Nephron progenitor cell (in vitro differentiated cells): Measurements from ENCODE around the gene TBX21.

Experiments used
- DNase-seq: peaks from one replicate; pipeline ENCODE4 v3.0.0; 2021
- H3K27ac Mint-ChIP-seq: 2 replicates; pipeline ENCODE4 v1.8.0; 2021; ENCODE audit warnings: mild to moderate bottlenecking, moderate library complexity, mixed read lengths
- H3K27me3 Mint-ChIP-seq: 2 replicates; pipeline ENCODE4 v1.8.0; 2021; ENCODE audit warnings: mild to moderate bottlenecking, low read depth, mixed read lengths; ENCODE audit not compliant: poor library complexity
- H3K36me3 Mint-ChIP-seq: 2 replicates; pipeline ENCODE4 v1.8.0; 2021; ENCODE audit warnings: low read depth, mixed read lengths
- H3K4me1 Mint-ChIP-seq: 2 replicates; pipeline ENCODE4 v1.8.0; 2021; ENCODE audit warnings: mixed read lengths
- H3K4me3 Mint-ChIP-seq: 2 replicates; pipeline ENCODE4 v1.8.0; 2021; ENCODE audit warnings: mild to moderate bottlenecking, moderate library complexity, mixed read lengths
- H3K9me3 Mint-ChIP-seq: 2 replicates; pipeline ENCODE4 v1.8.0; 2021; ENCODE audit warnings: mild to moderate bottlenecking, moderate library complexity, mixed read lengths
- TF ChIP-seq, protein P1 (sequence below): fragments of 200-600 bp; sonication (generic); IDR thresholded peaks from 2 replicates; pipeline ENCODE4 v1.5.0; 2021; ENCODE audit warnings: antibody characterized with exemption

Gene TBX21

DNA sequence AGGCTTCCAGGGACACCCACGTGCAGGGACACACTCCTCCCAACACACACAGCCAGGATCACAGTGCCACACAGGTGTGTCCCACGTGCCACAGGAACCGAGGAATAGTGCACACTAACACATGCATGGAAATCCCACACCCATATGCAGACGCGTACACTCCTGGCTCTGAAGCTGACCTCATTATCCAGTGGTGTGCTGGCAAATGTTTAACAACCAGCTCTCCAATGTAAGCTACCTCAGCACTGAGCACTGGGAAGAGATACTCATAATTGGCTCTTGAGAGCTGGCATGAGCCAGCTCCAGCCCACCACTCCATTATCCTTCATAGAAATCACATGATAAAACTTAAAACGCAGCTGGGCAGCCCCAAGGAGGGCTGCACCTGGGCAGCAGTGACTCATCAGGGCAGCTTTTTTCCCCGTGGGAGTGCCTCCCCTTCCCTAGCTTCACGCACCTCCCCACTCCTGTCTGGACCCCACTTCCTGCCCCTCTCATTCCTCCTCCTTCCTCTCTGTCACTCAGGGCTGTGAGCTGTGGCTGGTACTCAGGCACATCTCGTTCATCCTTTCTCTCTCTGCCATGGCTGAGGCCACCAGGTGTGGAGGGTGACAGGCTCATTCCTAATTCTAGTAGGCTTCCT is 14.9 kb upstream of the TBX21 start:
- no peak overlapping the region for H3K4me3 Mint-ChIP-seq

DNA sequence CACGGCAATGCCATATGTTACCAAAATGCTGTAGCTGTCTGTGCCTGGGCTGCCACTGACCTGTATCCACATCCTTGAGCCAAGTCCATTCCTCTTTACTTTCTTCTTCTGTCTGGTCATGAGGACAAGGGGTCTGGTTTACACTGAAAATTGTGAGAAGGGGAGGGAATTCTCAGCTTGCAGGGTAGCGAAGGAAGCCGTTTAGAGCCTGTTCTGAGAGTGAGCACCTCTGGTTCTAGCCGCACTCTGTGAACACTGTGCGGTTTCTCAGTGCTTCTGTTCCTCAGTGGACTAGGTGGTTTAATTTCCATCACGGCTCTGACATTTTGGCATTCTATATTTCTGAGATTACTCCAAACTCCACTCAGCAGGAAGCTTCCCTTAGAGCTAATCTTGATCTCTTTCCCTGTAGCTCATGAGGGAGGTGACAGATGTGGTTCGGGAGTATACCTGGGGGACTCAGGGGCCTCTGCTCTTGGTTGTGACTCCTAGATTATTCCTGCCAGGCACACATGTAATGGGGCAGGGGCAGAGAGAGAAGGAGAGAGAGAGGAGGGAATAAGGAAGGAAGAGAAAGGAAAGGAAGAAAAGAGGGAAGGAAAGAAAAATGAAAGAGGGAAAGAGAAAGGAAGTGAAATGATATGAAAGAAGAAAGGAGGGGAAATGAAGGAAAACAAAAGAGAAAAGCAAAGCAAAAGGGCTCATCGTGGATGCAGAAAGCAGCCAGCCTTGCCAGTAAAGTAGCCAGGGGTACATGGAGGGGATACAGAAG is 14.2 kb upstream of the TBX21 start:
- H3K4me3 Mint-ChIP-seq = no peak overlapping the region
- no peak for DNase-seq
- no peaks in the 10 kb centered on the region for H3K9me3 Mint-ChIP-seq
- H3K27me3 Mint-ChIP-seq = peaks cover 68% of the 10 kb centered on the region
- H3K36me3 Mint-ChIP-seq = no peaks in the 10 kb centered on the region
- TF ChIP-seq, protein P1, sequence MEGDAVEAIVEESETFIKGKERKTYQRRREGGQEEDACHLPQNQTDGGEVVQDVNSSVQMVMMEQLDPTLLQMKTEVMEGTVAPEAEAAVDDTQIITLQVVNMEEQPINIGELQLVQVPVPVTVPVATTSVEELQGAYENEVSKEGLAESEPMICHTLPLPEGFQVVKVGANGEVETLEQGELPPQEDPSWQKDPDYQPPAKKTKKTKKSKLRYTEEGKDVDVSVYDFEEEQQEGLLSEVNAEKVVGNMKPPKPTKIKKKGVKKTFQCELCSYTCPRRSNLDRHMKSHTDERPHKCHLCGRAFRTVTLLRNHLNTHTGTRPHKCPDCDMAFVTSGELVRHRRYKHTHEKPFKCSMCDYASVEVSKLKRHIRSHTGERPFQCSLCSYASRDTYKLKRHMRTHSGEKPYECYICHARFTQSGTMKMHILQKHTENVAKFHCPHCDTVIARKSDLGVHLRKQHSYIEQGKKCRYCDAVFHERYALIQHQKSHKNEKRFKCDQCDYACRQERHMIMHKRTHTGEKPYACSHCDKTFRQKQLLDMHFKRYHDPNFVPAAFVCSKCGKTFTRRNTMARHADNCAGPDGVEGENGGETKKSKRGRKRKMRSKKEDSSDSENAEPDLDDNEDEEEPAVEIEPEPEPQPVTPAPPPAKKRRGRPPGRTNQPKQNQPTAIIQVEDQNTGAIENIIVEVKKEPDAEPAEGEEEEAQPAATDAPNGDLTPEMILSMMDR = no peak
- peaks cover 58% of the 10 kb centered on the region for H3K4me1 Mint-ChIP-seq
- peak overlapping the region; percentile 3 for H3K27ac Mint-ChIP-seq

More for the DNA sequence above, 14.9 kb upstream of the TBX21 start:
- Mint-ChIP-seq H3K36me3 (no peaks in the 10 kb centered on the region), H3K27ac (peak overlapping the region; percentile 3), H3K9me3 (no peaks in the 10 kb centered on the region), H3K27me3 (peaks cover 66% of the 10 kb centered on the region), H3K4me1 (peaks cover 66% of the 10 kb centered on the region)
- DNase-seq = no peak
- TF ChIP-seq, protein P1 = no peak

DNA sequence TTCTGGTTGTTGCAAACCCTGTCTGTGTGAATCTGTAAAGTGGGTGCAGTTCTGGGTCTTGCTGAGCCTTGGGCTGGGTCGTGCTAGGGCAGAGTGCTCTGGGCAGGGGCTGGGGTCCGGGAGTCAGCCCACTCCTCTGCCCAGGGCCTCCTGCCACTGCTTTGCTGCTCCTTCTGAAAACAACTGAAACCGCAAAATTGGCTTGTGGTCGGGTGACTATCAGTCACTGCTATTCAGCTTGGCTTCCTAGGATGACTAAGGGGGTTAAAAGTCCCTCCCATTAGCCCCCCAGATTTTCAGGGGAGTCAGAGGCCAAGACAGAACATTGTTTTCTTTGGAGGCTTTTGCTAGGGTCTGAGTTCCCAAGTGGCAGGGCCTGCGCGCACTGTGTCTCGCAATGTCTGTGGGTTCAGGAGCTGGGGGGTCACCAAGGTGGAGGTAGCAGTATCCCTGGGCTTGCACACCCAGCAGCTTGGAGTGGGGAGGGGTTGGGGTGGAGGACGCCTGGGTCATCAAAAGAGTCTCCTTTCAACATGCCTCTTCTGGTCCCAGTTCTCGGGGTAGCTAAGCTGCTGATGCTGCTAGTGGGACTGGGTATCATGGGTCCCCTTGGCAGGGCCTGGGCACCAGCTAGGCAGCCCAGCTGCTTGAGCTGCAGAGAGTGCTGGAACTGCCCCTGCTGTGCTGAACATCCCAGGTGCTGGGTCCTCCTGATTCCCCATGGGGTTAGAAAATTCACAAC is 13.5 kb upstream of the TBX21 start:
- H3K4me1 Mint-ChIP-seq = peaks cover 57% of the 10 kb centered on the region
- H3K36me3 Mint-ChIP-seq = no peaks in the 10 kb centered on the region
- TF ChIP-seq, protein P1 = no peak
- H3K27ac Mint-ChIP-seq = no peak overlapping the region
- DNase-seq = no peak
- H3K9me3 Mint-ChIP-seq = no peaks in the 10 kb centered on the region
- H3K4me3 Mint-ChIP-seq = no peak overlapping the region
- H3K27me3 Mint-ChIP-seq = peaks cover 71% of the 10 kb centered on the region

DNA sequence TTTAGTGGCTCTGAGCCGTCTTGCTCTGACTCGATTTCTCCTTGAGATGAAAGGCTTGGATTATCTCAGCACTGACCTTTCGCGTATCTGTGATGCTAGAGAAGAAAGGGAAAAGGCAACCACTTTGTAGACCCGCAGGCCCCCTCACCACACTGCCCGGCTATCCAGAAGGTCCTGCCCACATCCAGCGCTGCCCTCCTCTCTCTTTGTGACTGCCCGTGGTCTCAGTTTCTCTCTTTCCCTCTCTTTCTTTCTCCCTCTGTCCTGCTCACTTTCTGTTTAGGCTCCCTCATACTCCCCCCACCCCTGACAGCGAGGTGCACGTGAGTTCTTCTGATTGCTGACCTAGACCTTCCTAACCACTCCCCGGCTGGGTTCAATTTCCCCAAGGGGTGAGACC is 12.8 kb upstream of the TBX21 start:
- H3K9me3 Mint-ChIP-seq = no peaks in the 10 kb centered on the region
- no peak overlapping the region for H3K4me3 Mint-ChIP-seq
- no peak overlapping the region for H3K27ac Mint-ChIP-seq
- H3K4me1 Mint-ChIP-seq = peaks cover 60% of the 10 kb centered on the region
- no peaks in the 10 kb centered on the region for H3K36me3 Mint-ChIP-seq
- TF ChIP-seq, protein P1 = no peak
- no peak for DNase-seq
- peaks cover 75% of the 10 kb centered on the region for H3K27me3 Mint-ChIP-seq

DNA sequence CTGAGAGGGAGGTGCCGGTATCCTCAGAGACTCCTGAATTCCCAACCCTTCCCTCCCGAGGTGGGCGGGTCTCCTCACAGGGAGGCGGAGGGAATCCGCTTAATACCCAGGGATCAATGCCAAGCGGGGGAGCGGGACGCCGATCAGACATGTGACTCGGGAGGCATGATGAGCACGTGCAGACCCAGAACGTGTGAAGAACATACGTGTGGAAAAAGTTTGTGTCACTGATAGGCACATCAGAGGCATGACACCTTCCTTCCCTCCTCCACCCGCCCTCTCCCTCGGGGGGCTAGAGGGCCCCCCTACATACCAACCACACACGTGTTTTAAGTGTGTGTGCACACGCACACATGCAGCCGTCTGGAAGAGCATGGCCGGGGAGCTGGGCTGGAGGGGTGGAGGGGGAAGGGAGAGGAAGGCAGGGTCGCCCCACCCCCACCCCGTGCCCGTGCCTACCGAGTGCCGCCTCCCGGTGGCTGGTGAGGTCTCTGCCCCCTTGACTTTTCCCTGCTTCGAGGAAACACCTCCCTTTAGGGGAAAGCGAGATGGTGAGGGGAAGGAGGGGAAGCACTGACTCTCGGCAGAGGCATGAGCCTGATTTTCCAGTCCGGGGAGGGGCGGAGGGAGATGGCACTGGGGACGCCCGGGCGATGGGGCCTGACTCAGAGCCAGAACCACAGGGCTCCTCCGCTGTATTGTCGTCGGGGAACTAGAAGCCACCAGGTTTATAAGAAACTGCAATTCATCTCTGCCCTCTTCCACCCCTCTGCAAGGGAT is 12.1 kb upstream of the TBX21 start:
- no peaks in the 10 kb centered on the region for H3K9me3 Mint-ChIP-seq
- no peak overlapping the region for H3K27ac Mint-ChIP-seq
- H3K36me3 Mint-ChIP-seq = no peaks in the 10 kb centered on the region
- DNase-seq = no peak
- H3K4me1 Mint-ChIP-seq = peaks cover 61% of the 10 kb centered on the region
- H3K27me3 Mint-ChIP-seq = peaks cover 73% of the 10 kb centered on the region
- H3K4me3 Mint-ChIP-seq = no peak overlapping the region
- TF ChIP-seq, protein P1 = no peak
